T-cell (primary cell): ENCODE results near the gene SH2D7. TPM values are rescaled to one million over a fixed set of nuclear protein-coding genes. Genes with fewer than 3 reads are reported as not detected.

ENCODE experiments used
- ATAC-seq, 4 experiments: fragments of 200-7000 bp in 3 of 4; fragments of 150-1000 bp in 1 of 4; cut with Tn5 transposase; replicated peaks in 1 of 4; 1 replicate in 3 of 4; 2 replicates in 1 of 4; pipeline ENCODE4 v1.10.0; 2021; ENCODE audit warnings: moderate library complexity in 3 of 4, mild to moderate bottlenecking in 2 of 4, moderate number of reproducible peaks in 1 of 4
- CTCF ChIA-PET, 2 donors: fragments of 300-600 bp; sonication (Branson Sonifier 250); formaldehyde crosslinking; loops; one replicate each; lab custom pipeline; 2022; ENCODE audit warnings: antibody characterized with exemption in 2 of 2; lab: Charles Lee
- POLR2A ChIA-PET, 2 donors: fragments of 300-600 bp; sonication (Branson Sonifier 250); formaldehyde crosslinking; loops; one replicate each; lab custom pipeline; 2022; ENCODE audit warnings: antibody characterized with exemption in 2 of 2; lab: Charles Lee
- DNase-seq, 35 experiments: peaks; one replicate each; pipeline versions ENCODE4 v3.0.0 to v3.0.0-alpha.2; 2013 to 2023
- H3K27ac ChIP-seq: one replicate; pipeline ENCODE4 v1.5.1; 2013; ENCODE audit warnings: low read length
- H3K27me3 ChIP-seq, 2 experiments: replicated peaks in 1 of 2; 1 replicate in 1 of 2; 2 replicates in 1 of 2; pipeline versions ENCODE4 v1.6.1 to v1.7.0; 2013; ENCODE audit warnings: low read length in 1 of 2, mixed read lengths in 1 of 2; ENCODE audit not compliant: control insufficient read depth in 2 of 2, insufficient read depth in 2 of 2; ENCODE audit errors: extremely low read depth in 1 of 2
- H3K36me3 ChIP-seq, 2 donors: 1 replicate in 1 of 2; 2 replicates in 1 of 2; pipeline versions ENCODE4 v1.6.1 to v1.7.0; 2013; ENCODE audit warnings: low read length in 1 of 2; ENCODE audit not compliant: control insufficient read depth in 2 of 2, insufficient read depth in 1 of 2; ENCODE audit errors: extremely low read depth in 1 of 2
- H3K4me1 ChIP-seq, 2 experiments: 1 replicate in 1 of 2; 2 replicates in 1 of 2; pipeline versions ENCODE4 v1.6.1 to v1.7.0; 2013; ENCODE audit warnings: low read length in 2 of 2, mixed read lengths in 1 of 2; ENCODE audit not compliant: insufficient read depth in 2 of 2, control insufficient read depth in 1 of 2; ENCODE audit errors: extremely low read depth in 1 of 2
- H3K4me3 ChIP-seq, 2 donors: 1 replicate in 1 of 2; 2 replicates in 1 of 2; pipeline versions ENCODE4 v1.5.1 to v1.7.0; 2013; ENCODE audit warnings: mild to moderate bottlenecking in 2 of 2, low read length in 1 of 2, moderate library complexity in 1 of 2; ENCODE audit not compliant: control insufficient read depth in 1 of 2; ENCODE audit errors: extremely low read depth in 1 of 2
- H3K9me3 ChIP-seq: 2 replicates; pipeline ENCODE4 v1.7.0; 2013
- H3K27ac Mint-ChIP-seq, 2 donors: one replicate each; pipeline ENCODE4 v1.8.0; 2020 to 2021; ENCODE audit warnings: mild to moderate bottlenecking in 2 of 2, mixed read lengths in 2 of 2
- H3K27me3 Mint-ChIP-seq, 2 donors: one replicate each; pipeline ENCODE4 v1.8.0; 2021 to 2022; ENCODE audit warnings: mixed read lengths in 2 of 2
- H3K36me3 Mint-ChIP-seq: one replicate; pipeline ENCODE4 v1.8.0; 2021; ENCODE audit warnings: mixed read lengths
- H3K4me1 Mint-ChIP-seq, 3 donors: one replicate each; pipeline ENCODE4 v1.8.0; 2020 to 2022; ENCODE audit warnings: mixed read lengths in 3 of 3, mild to moderate bottlenecking in 1 of 3
- H3K4me3 Mint-ChIP-seq, 3 donors: one replicate each; pipeline ENCODE4 v1.8.0; 2020 to 2022; ENCODE audit warnings: mild to moderate bottlenecking in 3 of 3, mixed read lengths in 3 of 3, moderate library complexity in 3 of 3
- H3K9me3 Mint-ChIP-seq, 3 donors: one replicate each; pipeline ENCODE4 v1.8.0; 2020 to 2022; ENCODE audit warnings: mixed read lengths in 3 of 3
- WGBS: methylation state at CpG from one replicate; pipeline ENCODE4 v1.1.5; 2013; ENCODE audit warnings: missing lambda C conversion rate; ENCODE audit not compliant: insufficient coverage; 5-methylcytosine and 5-hydroxymethylcytosine counted together
- total RNA-seq, 35 experiments: library from RNA in 6 of 35; stranded (reverse) in 6 of 35; fragments of 120-200 nt in 1 of 35; gene quantifications; one replicate each; pipeline versions ENCODE4 v1.2.1 to v1.2.4 and lab custom pipeline; 2013 to 2026

Gene SH2D7
- total RNA-seq, 5 donors from 2014 or later (not counting 1 experiment from before 2014, with no cell fraction given), result not detected

- Histone ChIP-seq H3K27ac (peak overlapping the region; percentile 77), H3K36me3 (peaks cover 0 to 11% of the 10 kb centered on the region in 2 donors), H3K27me3 (no peaks in the 10 kb centered on the region), H3K9me3 (no peaks in the 10 kb centered on the region), H3K4me3 (no peak overlapping the region), H3K4me1 (peaks cover 68 to 82% of the 10 kb centered on the region in 2 experiments)
- DNase-seq (no peak), ATAC-seq (no peak)
- Mint-ChIP-seq H3K9me3 (no peaks in the 10 kb centered on the region), H3K27me3 (no peaks in the 10 kb centered on the region), H3K36me3 (peaks cover 14% of the 10 kb centered on the region), H3K27ac (peak overlapping the region; percentile 95 to 96), H3K4me1 (peaks cover 78 to 88% (median 88%) of the 10 kb centered on the region in 3 donors), H3K4me3 (no peak overlapping the region)
- ChIA-PET POLR2A (no interaction called here), CTCF (interaction anchor here in 1 of 2 donors (1.1 to 1.7 kb wide), 2 partner anchors 8 to 13 kb away, joined by 3 to 5 read pairs; no protein-coding TSS in a partner anchor)
- WGBS, result 93% methylated on average over 3 of the region's 5 CpGs
Observed at GRCh38 chr15:78057803-78058202, 34.6 kb upstream of the SH2D7 start.

- DNase-seq (no peak), ATAC-seq (no peak)
- Histone ChIP-seq H3K9me3 (no peaks in the 10 kb centered on the region), H3K27ac (peak overlapping the region; percentile 77), H3K27me3 (no peaks in the 10 kb centered on the region), H3K36me3 (peaks cover 0 to 4% of the 10 kb centered on the region in 2 donors), H3K4me3 (no peak overlapping the region), H3K4me1 (peaks cover 69 to 76% of the 10 kb centered on the region in 2 experiments)
- H3K4me1 Mint-ChIP-seq, result peaks cover 72 to 81% (median 81%) of the 10 kb centered on the region in 3 donors
- ChIA-PET CTCF (interaction anchor here (1.0 to 1.7 kb wide), 3 partner anchors 8 to 20 kb away, joined by 3 to 5 read pairs (median 3); no protein-coding TSS in a partner anchor), POLR2A (interaction anchor here in 1 of 2 donors (0.6 to 0.8 kb wide), 2 partner anchors 11 to 15 kb away, joined by 3 read pairs; no protein-coding TSS in a partner anchor)
- 93% methylated on average over 5 of the region's 10 CpGs for WGBS
- peak overlapping the region; percentile 95 to 96 for H3K27ac Mint-ChIP-seq
- no peaks in the 10 kb centered on the region for H3K9me3 Mint-ChIP-seq
- H3K4me3 Mint-ChIP-seq, result peak overlapping the region in 1 of 3 donors; percentile 46
- H3K27me3 Mint-ChIP-seq, result no peaks in the 10 kb centered on the region
- peaks cover 10% of the 10 kb centered on the region for H3K36me3 Mint-ChIP-seq
Observed at GRCh38 chr15:78058401-78058935, 33.9 kb upstream of the SH2D7 start.

- DNase-seq (no peak), ATAC-seq (no peak)
- H3K4me1 ChIP-seq, result peaks cover 69 to 80% of the 10 kb centered on the region in 2 experiments
- H3K36me3 Mint-ChIP-seq, result peaks cover 4% of the 10 kb centered on the region
- no peaks in the 10 kb centered on the region for H3K9me3 ChIP-seq
- peak overlapping the region in 1 of 3 donors; percentile 46 for H3K4me3 Mint-ChIP-seq
- H3K27me3 ChIP-seq, result no peaks in the 10 kb centered on the region
- 72% methylated on average over 3 of the region's 3 CpGs for WGBS
- peaks cover 64 to 73% (median 73%) of the 10 kb centered on the region in 3 donors for H3K4me1 Mint-ChIP-seq
- peak overlapping the region; percentile 95 to 96 for H3K27ac Mint-ChIP-seq
- no peaks in the 10 kb centered on the region for H3K9me3 Mint-ChIP-seq
- ChIA-PET POLR2A (interaction anchor here (0.6 to 1.0 kb wide), 3 partner anchors 11 to 24 kb away, joined by 3 to 4 read pairs (median 3); no protein-coding TSS in a partner anchor), CTCF (interaction anchor here (1.0 to 1.7 kb wide), 3 partner anchors 9 to 20 kb away, joined by 3 to 5 read pairs (median 3); no protein-coding TSS in a partner anchor)
- peak overlapping the region; percentile 77 for H3K27ac ChIP-seq
- H3K4me3 ChIP-seq, result no peak overlapping the region
- no peaks in the 10 kb centered on the region for H3K27me3 Mint-ChIP-seq
- no peaks in the 10 kb centered on the region for H3K36me3 ChIP-seq
Observed at GRCh38 chr15:78059110-78059839, 33.1 kb upstream of the SH2D7 start.

- H3K4me3 ChIP-seq, result no peak overlapping the region
- H3K27me3 ChIP-seq, result no peaks in the 10 kb centered on the region
- peaks cover 55 to 63% (median 63%) of the 10 kb centered on the region in 3 donors for H3K4me1 Mint-ChIP-seq
- no peak for DNase-seq
- peaks cover 68 to 81% of the 10 kb centered on the region in 2 experiments for H3K4me1 ChIP-seq
- H3K9me3 ChIP-seq, result no peaks in the 10 kb centered on the region
- H3K4me3 Mint-ChIP-seq, result peak overlapping the region in 1 of 3 donors; percentile 46
- no peak for ATAC-seq
- peaks cover 4% of the 10 kb centered on the region for H3K36me3 Mint-ChIP-seq
- no peaks in the 10 kb centered on the region for H3K9me3 Mint-ChIP-seq
- POLR2A ChIA-PET, result no interaction called here
- peak overlapping the region; percentile 77 for H3K27ac ChIP-seq
- peak overlapping the region; percentile 95 to 96 for H3K27ac Mint-ChIP-seq
- no peaks in the 10 kb centered on the region for H3K27me3 Mint-ChIP-seq
- no peaks in the 10 kb centered on the region for H3K36me3 ChIP-seq
- WGBS, result 87% methylated on average over 2 of the region's 5 CpGs
- CTCF ChIA-PET, result interaction anchor here in 1 of 2 donors (0.6 kb wide), 1 partner anchor 588 kb away, joined by 6 read pairs; no protein-coding TSS in a partner anchor
Observed at GRCh38 chr15:78060232-78060631, 32.1 kb upstream of the SH2D7 start.

GRCh38 chr15:78061963-78062427 lies 30.4 kb upstream of the SH2D7 start:
- POLR2A ChIA-PET, result interaction anchor here (0.6 to 1.9 kb wide), 5 partner anchors 10 to 52 kb away, joined by 3 to 7 read pairs (median 4); no protein-coding TSS in a partner anchor
- Mint-ChIP-seq H3K4me3 (peak overlapping the region; percentile 75 to 76 (median 76)), H3K36me3 (peaks cover 4% of the 10 kb centered on the region), H3K27ac (peak overlapping the region; percentile 94 to 97), H3K27me3 (no peaks in the 10 kb centered on the region), H3K9me3 (no peaks in the 10 kb centered on the region), H3K4me1 (peaks cover 37 to 46% (median 46%) of the 10 kb centered on the region in 3 donors)
- ATAC-seq (peak; percentile 74 to 88 (median 76)), DNase-seq (peak in 18 of 35 experiments; percentile 24 to 66 (median 35))
- Histone ChIP-seq H3K36me3 (no peaks in the 10 kb centered on the region), H3K27me3 (no peaks in the 10 kb centered on the region), H3K9me3 (no peaks in the 10 kb centered on the region), H3K4me1 (peaks cover 70 to 80% of the 10 kb centered on the region in 2 experiments), H3K27ac (peak overlapping the region; percentile 82), H3K4me3 (peak overlapping the region; percentile 11 to 34)
- no CpG with 5 or more reads among the region's 6 CpGs for WGBS
- CTCF ChIA-PET, result interaction anchor here in 1 of 2 donors (0.5 to 2.2 kb wide), 5 partner anchors 10 to 641 kb away, joined by 3 to 12 read pairs (median 6); partner anchors contain the start of gene HMG20A

GRCh38 chr15:78063217-78063616 lies 29.1 kb upstream of the SH2D7 start:
- H3K36me3 Mint-ChIP-seq, result peaks cover 4% of the 10 kb centered on the region
- Histone ChIP-seq H3K4me1 (peaks cover 74 to 76% of the 10 kb centered on the region in 2 experiments), H3K4me3 (no peak overlapping the region), H3K9me3 (no peaks in the 10 kb centered on the region), H3K36me3 (no peaks in the 10 kb centered on the region), H3K27me3 (no peaks in the 10 kb centered on the region), H3K27ac (peak overlapping the region; percentile 82)
- peaks cover 25 to 34% (median 34%) of the 10 kb centered on the region in 3 donors for H3K4me1 Mint-ChIP-seq
- DNase-seq, result no peak
- POLR2A ChIA-PET, result interaction anchor here in 1 of 2 donors (0.6 to 1.9 kb wide), 2 partner anchors 11 to 27 kb away, joined by 3 to 7 read pairs; no protein-coding TSS in a partner anchor
- H3K27ac Mint-ChIP-seq, result peak overlapping the region in 1 of 2 donors; percentile 84
- peak overlapping the region in 2 of 3 donors; percentile 39 to 76 for H3K4me3 Mint-ChIP-seq
- no peak for ATAC-seq
- H3K9me3 Mint-ChIP-seq, result no peaks in the 10 kb centered on the region
- no peaks in the 10 kb centered on the region for H3K27me3 Mint-ChIP-seq
- CTCF ChIA-PET, result interaction anchor here in 1 of 2 donors (1.2 to 2.2 kb wide), 2 partner anchors 9 to 13 kb away, joined by 3 to 12 read pairs; no protein-coding TSS in a partner anchor
